ENCODE measurements around the gene LRRC4B. TPM values are rescaled to one million over a fixed set of nuclear protein-coding genes. Genes with fewer than 3 reads are reported as not detected.

Gene LRRC4B
- total and polyA plus RNA-seq, 9 donors = 0.12 to 7.9 (median 2.5) TPM

- no peaks in the 10 kb centered on the region for H3K27me3 ChIP-seq
- no peaks in the 10 kb centered on the region for H3K36me3 ChIP-seq
- H3K27ac ChIP-seq = no peak overlapping the region
- no peak for TF ChIP-seq EP300 (IDR thresholded peaks at IDR 0.05)
- TF ChIP-seq CTCF (IDR thresholded peaks at IDR 0.05) = no peak
- no peak for TF ChIP-seq POLR2A (IDR thresholded peaks at IDR 0.05)
- H3K4me3 ChIP-seq = peak overlapping the region; percentile 22
- intact Hi-C loops (cut with DNase I) = no loop called here
- no peaks in the 10 kb centered on the region for H3K9me3 ChIP-seq
- WGBS, 3 donors = 18 to 26% (median 26%) methylated on average over 29 to 32 of the region's 32 CpGs
- H3K4me1 ChIP-seq (ENCODE audit: insufficient read depth) = no peaks in the 10 kb centered on the region
- DNase-seq = no peak
Observed at GRCh38 chr19:50551034-50551714, 17.1 kb downstream of the LRRC4B start.

- TF ChIP-seq CTCF (IDR thresholded peaks at IDR 0.05) = no peak
- TF ChIP-seq POLR2A (IDR thresholded peaks at IDR 0.05) = no peak
- TF ChIP-seq EP300 (IDR thresholded peaks at IDR 0.05) = no peak
- Histone ChIP-seq H3K36me3 (no peaks in the 10 kb centered on the region), H3K27me3 (no peaks in the 10 kb centered on the region), H3K9me3 (no peaks in the 10 kb centered on the region), H3K27ac (no peak overlapping the region), H3K4me1 (ENCODE audit: insufficient read depth) (no peaks in the 10 kb centered on the region), H3K4me3 (no peak overlapping the region)
- no peak for DNase-seq
- intact Hi-C loops (cut with DNase I) = no loop called here
- WGBS, 3 donors = 54 to 73% (median 72%) methylated on average over 8 of the region's 8 CpGs
Observed at GRCh38 chr19:50550594-50550966, 17.7 kb downstream of the LRRC4B start.

- Histone ChIP-seq H3K9me3 (no peaks in the 10 kb centered on the region), H3K27me3 (no peaks in the 10 kb centered on the region), H3K4me3 (no peak overlapping the region), H3K27ac (no peak overlapping the region), H3K36me3 (no peaks in the 10 kb centered on the region), H3K4me1 (ENCODE audit: insufficient read depth) (no peaks in the 10 kb centered on the region)
- 75 to 77% (median 77%) methylated on average over 16 to 17 of the region's 17 CpGs for WGBS, 3 donors
- DNase-seq = no peak
- intact Hi-C loops (cut with DNase I) = loop anchor here in 1 of 4 donors (10.0 kb wide), 1 partner anchor 235 kb away; no protein-coding TSS in a partner anchor
- TF ChIP-seq CTCF (IDR thresholded peaks at IDR 0.05) = no peak
- no peak for TF ChIP-seq EP300 (IDR thresholded peaks at IDR 0.05)
- no peak for TF ChIP-seq POLR2A (IDR thresholded peaks at IDR 0.05)
Observed at GRCh38 chr19:50549927-50550593, 18.2 kb downstream of the LRRC4B start.

- H3K27ac ChIP-seq = no peak overlapping the region
- no peak overlapping the region for H3K4me3 ChIP-seq
- intact Hi-C loops (cut with DNase I) = loop anchor here in 1 of 4 donors (10.0 kb wide), 1 partner anchor 236 kb away; no protein-coding TSS in a partner anchor
- H3K27me3 ChIP-seq = no peaks in the 10 kb centered on the region
- 85 to 90% (median 85%) methylated on average over 21 to 22 of the region's 22 CpGs for WGBS, 3 donors
- H3K36me3 ChIP-seq = no peaks in the 10 kb centered on the region
- no peaks in the 10 kb centered on the region for H3K4me1 ChIP-seq (ENCODE audit: insufficient read depth)
- TF ChIP-seq CTCF (IDR thresholded peaks at IDR 0.05) (no peak), POLR2A (IDR thresholded peaks at IDR 0.05) (no peak), EP300 (IDR thresholded peaks at IDR 0.05) (no peak)
- H3K9me3 ChIP-seq = no peaks in the 10 kb centered on the region
- DNase-seq = no peak
Observed at GRCh38 chr19:50549059-50549926, 18.9 kb downstream of the LRRC4B start.
